Renal cortex interstitium (tissue), 11 donors: ENCODE data around the gene ZIC1. TPM values are rescaled to one million over a fixed set of nuclear protein-coding genes. Genes with fewer than 3 reads are reported as not detected.

Experiments
- DNase-seq, 11 donors: peaks; one replicate each; pipeline ENCODE4 v3.0.0-alpha.2; 2013; ENCODE audit warnings: low read depth in 9 of 11, low spot score in 4 of 11; ENCODE audit errors: extremely low read depth in 1 of 11
- polyA plus RNA-seq, 3 donors: library from polyadenylated mRNA; unstranded; fragments of 120-200 nt; gene quantifications; one replicate each; pipeline ENCODE4 v1.2.1, GENCODE V29; 2013; ENCODE audit not compliant: insufficient read length in 3 of 3

ZIC1 gene
- polyA plus RNA-seq, 3 donors, result 0.50 TPM; not detected in 2

GRCh38 chr3:147393261-147393942 lies 15.8 kb upstream of the ZIC1 start:
- DNase-seq, result no peak

GRCh38 chr3:147393943-147394883 lies 15.0 kb upstream of the ZIC1 start:
- DNase-seq, result no peak

GRCh38 chr3:147394884-147395225 lies 14.3 kb upstream of the ZIC1 start:
- DNase-seq, result no peak

GRCh38 chr3:147395899-147396711 lies 13.1 kb upstream of the ZIC1 start:
- no peak for DNase-seq

- DNase-seq, result no peak
These were observed 12.5 kb upstream of the ZIC1 start for GRCh38 chr3:147396712-147397046.

GRCh38 chr3:147397155-147397874 lies 11.8 kb upstream of the ZIC1 start:
- DNase-seq, result no peak

- no peak for DNase-seq
These were observed 11.0 kb upstream of the ZIC1 start for GRCh38 chr3:147397875-147398812.

- no peak for DNase-seq
These were observed 10.2 kb upstream of the ZIC1 start for GRCh38 chr3:147398813-147399534.

- no peak for DNase-seq
These were observed 9.1 kb upstream of the ZIC1 start for GRCh38 chr3:147400111-147400510.

GRCh38 chr3:147400999-147401398 lies 8.2 kb upstream of the ZIC1 start:
- no peak for DNase-seq

GRCh38 chr3:147401421-147401820 lies 7.7 kb upstream of the ZIC1 start:
- no peak for DNase-seq

GRCh38 chr3:147402159-147402558 lies 7.0 kb upstream of the ZIC1 start:
- DNase-seq, result no peak

GRCh38 chr3:147403511-147403910 lies 5.7 kb upstream of the ZIC1 start:
- no peak for DNase-seq

GRCh38 chr3:147404000-147404799 lies 5.0 kb upstream of the ZIC1 start:
- DNase-seq, result no peak

- no peak for DNase-seq
These were observed 4.3 kb upstream of the ZIC1 start for GRCh38 chr3:147404800-147405230.

- DNase-seq, result no peak
These were observed 3.7 kb upstream of the ZIC1 start for GRCh38 chr3:147405231-147406027.
